Heart left ventricle (tissue), 16 donors: ENCODE measurements around the gene CNPY1. TPM values are rescaled to one million over a fixed set of nuclear protein-coding genes. Genes with fewer than 3 reads are reported as not detected.
"Not testable (repeated sequence)": the region's sequence is repeated elsewhere in the genome, so short reads cannot be mapped to it uniquely, and the experiment has no call there.

Experiments used
- ATAC-seq, 4 donors: fragments of 200-7000 bp; cut with Tn5 transposase; one replicate each; pipeline ENCODE4 v1.9.1; 2020 to 2022; ENCODE audit warnings: moderate library complexity in 4 of 4, mild to moderate bottlenecking in 3 of 4, moderate number of reproducible peaks in 1 of 4
- DNase-seq, 5 donors: peaks; one replicate each; pipeline ENCODE4 v3.0.0-alpha.2; 2020
- H3K27ac ChIP-seq, 12 donors: fragments of 200-600 bp; sonication (generic) in 4 of 12; one replicate each; pipeline versions ENCODE4 v1.5.0 to v1.8.0; 2016 to 2022; ENCODE audit warnings: mild to moderate bottlenecking in 2 of 12
- H3K27me3 ChIP-seq, 9 donors: fragments of 200-600 bp; sonication (generic) in 2 of 9; one replicate each; pipeline versions ENCODE4 v1.5.1 to v1.8.0; 2016 to 2022; ENCODE audit warnings: mild to moderate bottlenecking in 3 of 9
- H3K36me3 ChIP-seq, 9 donors: fragments of 200-600 bp; sonication (generic) in 2 of 9; one replicate each; pipeline versions ENCODE4 v1.5.0 to v1.8.0; 2018 to 2022; ENCODE audit warnings: mild to moderate bottlenecking in 2 of 9
- H3K4me1 ChIP-seq, 12 donors: fragments of 200-600 bp; sonication (generic) in 4 of 12; one replicate each; pipeline versions ENCODE4 v1.5.0 to v1.8.0; 2016 to 2022; ENCODE audit warnings: mild to moderate bottlenecking in 3 of 12
- H3K4me3 ChIP-seq, 12 donors: fragments of 200-600 bp; sonication (generic) in 4 of 12; one replicate each; pipeline versions ENCODE4 v1.5.0 to v1.8.0; 2017 to 2022; ENCODE audit warnings: mild to moderate bottlenecking in 9 of 12, moderate library complexity in 4 of 12
- H3K9me3 ChIP-seq, 12 donors: fragments of 200-600 bp; sonication (generic) in 4 of 12; one replicate each; pipeline versions ENCODE4 v1.5.0 to v1.8.0; 2016 to 2022; ENCODE audit warnings: mild to moderate bottlenecking in 1 of 12
- POLR2A ChIP-seq, 2 donors: fragments of 450-650 bp; IDR thresholded peaks; one replicate each; pipeline ENCODE4 v1.6.1; 2017; ENCODE audit warnings: antibody characterized with exemption in 2 of 2, mild to moderate bottlenecking in 2 of 2, moderate library complexity in 2 of 2
- WGBS, 4 donors: extraction: QIAGEN DNeasy Blood & Tissue Kit in 2 of 4; methylation state at CpG; one replicate each; pipeline versions ENCODE4 v1.1.5 to v1.1.7; 2013 to 2018; 5-methylcytosine and 5-hydroxymethylcytosine counted together
- intact Hi-C, 10 donors: fragments of 100-400 bp; cut with DNase I; formaldehyde crosslinking; loops; one replicate each; pipeline versions ENCODE4 v1.11.1 to v1.14.2; 2022
- long read RNA-seq, 3 donors: library from polyadenylated mRNA; unstranded; transcript quantifications; one replicate each; pipeline ENCODE4 v2.0.0, GENCODE V29; 2020 to 2021
- polyA plus RNA-seq, 2 donors: library from polyadenylated mRNA; stranded (reverse); fragments of 200-250 nt; gene quantifications; one replicate each; pipeline ENCODE4 v1.2.3, GENCODE V29; 2013
- total RNA-seq, 9 donors: library from RNA; depleted of rRNA in 2 of 9; stranded (reverse); fragments of >200 nt in 2 of 9; fragmentation: NEBNext Ultra II Directional in 3 of 9; extraction: Animal tissue kit (Norgen Biotek cat#: 25700) in 3 of 9; gene quantifications; one replicate each; pipeline versions ENCODE4 v1.1.0 to v1.2.4, GENCODE V29; 2016 to 2023
- TF ChIP-seq, protein P1 (sequence below), 12 donors: fragments of 200-600 bp; sonication (generic) in 4 of 12; IDR thresholded peaks; one replicate each; pipeline versions ENCODE4 v1.5.0 to v1.8.0; 2018 to 2022; ENCODE audit warnings: antibody characterized with exemption in 12 of 12, mild to moderate bottlenecking in 5 of 12
- donor health status: ischemic (EF 13 %, LVEDD 7.1; RV severe dilation, severe dysfunction).
- donor health status: healthy with polysubstance abuse.
- donor health status: DM: no; HTN: yes; CAD: no.
- donor health status: DM: no; HTN: no; CAD: no.
- donor health status: ischemic (EF 25% LVEDD 6.9; RV normal size, moderate dysfunction).
- donor health status: ischemic (EF 25% LVEDD 5.7; RV mildly dilated, moderate dysfunction).
- donor health status: healthy.
- donor health status: DM: yes; HTN: yes; CAD: no.
- donor health status: ischemic (EF 35%, LVEDD 5.7; RV mildly dilated, moderate dysfunction).
- donor health status: nonischemic (EF 11% LVEDD 7.7; RV severe dilation, severe dysfunction).
- donor health status: DM: yes; HTN: yes; CAD: no.
- donor health status: PGD.
- donor health status: ischemic (EF 29% LVEDD 5.4; RV normal size, mild dysfunction).
- donor health status: nonischemic (EF 23%, LVEDD 6.1; RV moderate dilation, normal function).

The CNPY1 gene
- total RNA-seq (not detected), polyA plus RNA-seq (not detected)
- long read RNA-seq, donor 1, result 0 reads
- long read RNA-seq, donor 2, result 0 reads
- long read RNA-seq, donor 3, result 0 reads

- ATAC-seq, H3K9me3 ChIP-seq, H3K4me1 ChIP-seq, H3K36me3 ChIP-seq, H3K4me3 ChIP-seq, H3K27ac ChIP-seq, DNase-seq, intact Hi-C loops: not testable (repeated sequence)
- 85 to 95% (median 91%) methylated on average over 1 of the region's 1 CpG for WGBS, 4 donors
- H3K27me3 ChIP-seq, result peaks cover 0 to 33% (median 0%) of the 10 kb centered on the region in 9 donors
Measured at GRCh38 chr7:155546449-155546848, at the start of gene CNPY1. TSS of gene CNPY1 (minus strand) at chr7:155546559. CDS start at chr7:155545929, 630 bp downstream.

DNA sequence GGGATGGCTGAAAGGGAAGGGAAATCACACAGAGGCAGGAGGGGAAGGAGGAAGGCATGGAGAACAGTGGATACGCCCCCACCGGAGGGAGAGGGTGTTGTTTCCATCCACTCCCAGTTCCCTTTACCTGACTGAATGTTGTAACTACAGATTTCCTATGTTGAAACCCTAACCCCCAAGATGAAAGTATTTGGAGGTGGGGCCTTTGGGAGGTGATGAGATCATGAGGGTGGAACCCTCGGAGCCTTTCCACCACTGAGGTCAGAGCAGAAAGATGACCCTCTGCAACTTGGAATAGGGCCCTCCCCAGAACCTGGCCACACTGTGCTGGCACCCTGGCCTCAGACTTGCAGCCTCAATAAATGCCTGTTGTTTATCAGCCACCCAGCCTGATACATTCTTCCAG lies 48.6 kb upstream of the CNPY1 start:
- H3K27ac ChIP-seq, result no peak overlapping the region
- ATAC-seq (peak in 1 of 4 donors; percentile 11), DNase-seq (no peak)
- no peak overlapping the region for H3K4me3 ChIP-seq
- no peaks in the 10 kb centered on the region for H3K9me3 ChIP-seq
- H3K4me1 ChIP-seq, result peaks cover 0 to 11% (median 0%) of the 10 kb centered on the region in 12 donors
- TF ChIP-seq, protein P1, sequence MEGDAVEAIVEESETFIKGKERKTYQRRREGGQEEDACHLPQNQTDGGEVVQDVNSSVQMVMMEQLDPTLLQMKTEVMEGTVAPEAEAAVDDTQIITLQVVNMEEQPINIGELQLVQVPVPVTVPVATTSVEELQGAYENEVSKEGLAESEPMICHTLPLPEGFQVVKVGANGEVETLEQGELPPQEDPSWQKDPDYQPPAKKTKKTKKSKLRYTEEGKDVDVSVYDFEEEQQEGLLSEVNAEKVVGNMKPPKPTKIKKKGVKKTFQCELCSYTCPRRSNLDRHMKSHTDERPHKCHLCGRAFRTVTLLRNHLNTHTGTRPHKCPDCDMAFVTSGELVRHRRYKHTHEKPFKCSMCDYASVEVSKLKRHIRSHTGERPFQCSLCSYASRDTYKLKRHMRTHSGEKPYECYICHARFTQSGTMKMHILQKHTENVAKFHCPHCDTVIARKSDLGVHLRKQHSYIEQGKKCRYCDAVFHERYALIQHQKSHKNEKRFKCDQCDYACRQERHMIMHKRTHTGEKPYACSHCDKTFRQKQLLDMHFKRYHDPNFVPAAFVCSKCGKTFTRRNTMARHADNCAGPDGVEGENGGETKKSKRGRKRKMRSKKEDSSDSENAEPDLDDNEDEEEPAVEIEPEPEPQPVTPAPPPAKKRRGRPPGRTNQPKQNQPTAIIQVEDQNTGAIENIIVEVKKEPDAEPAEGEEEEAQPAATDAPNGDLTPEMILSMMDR (IDR thresholded peaks at IDR 0.05), result no peak
- TF ChIP-seq POLR2A (IDR thresholded peaks at IDR 0.05), result no peak
- WGBS, 4 donors, result 41 to 51% (median 46%) methylated on average over 3 of the region's 3 CpGs
- intact Hi-C loops, result loop anchor here in 3 of 10 donors (5.0 kb wide), 2 partner anchors 142 to 172 kb away; no protein-coding TSS in a partner anchor
- H3K36me3 ChIP-seq, result no peaks in the 10 kb centered on the region
- H3K27me3 ChIP-seq, result peaks cover 0 to 22% (median 2%) of the 10 kb centered on the region in 9 donors

DNA sequence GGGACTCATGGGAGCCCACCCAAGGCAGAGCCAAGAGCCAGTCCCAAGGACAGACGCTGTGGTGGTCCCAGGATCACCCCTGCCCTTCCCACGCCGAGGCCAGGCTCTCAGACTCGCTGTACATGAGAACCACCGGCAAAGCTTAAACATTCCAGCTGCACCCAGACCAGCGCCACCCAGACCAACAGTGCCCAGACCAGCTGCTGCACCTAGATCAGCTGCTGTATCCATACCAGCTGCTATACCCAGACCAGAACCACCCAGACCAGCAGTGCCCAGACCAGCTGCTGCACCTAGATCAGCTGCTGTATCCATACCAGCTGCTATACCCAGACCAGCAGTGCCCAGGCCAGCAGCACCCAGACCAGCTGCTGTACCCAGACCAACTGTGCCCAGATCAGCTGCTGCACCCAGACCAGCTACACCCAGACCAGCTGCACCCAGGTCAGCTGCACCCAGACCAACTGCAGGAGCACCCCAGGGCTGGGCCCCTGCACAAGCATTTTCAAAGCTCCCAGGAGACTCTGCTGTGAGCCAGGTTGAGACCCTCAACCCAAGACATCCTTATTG lies 47.9 kb upstream of the CNPY1 start:
- H3K4me1 ChIP-seq, result peaks cover 0 to 11% (median 0%) of the 10 kb centered on the region in 12 donors
- no peaks in the 10 kb centered on the region for H3K9me3 ChIP-seq
- no peak for DNase-seq
- H3K27ac ChIP-seq, result no peak overlapping the region
- intact Hi-C loops, result no loop called here
- TF ChIP-seq, protein P1 (IDR thresholded peaks at IDR 0.05), result no peak
- no peak for TF ChIP-seq POLR2A (IDR thresholded peaks at IDR 0.05)
- no peak for ATAC-seq
- 78 to 87% (median 83%) methylated on average over 6 of the region's 6 CpGs for WGBS, 4 donors
- no peaks in the 10 kb centered on the region for H3K36me3 ChIP-seq
- no peak overlapping the region for H3K4me3 ChIP-seq
- peaks cover 0 to 22% (median 2%) of the 10 kb centered on the region in 9 donors for H3K27me3 ChIP-seq

DNA sequence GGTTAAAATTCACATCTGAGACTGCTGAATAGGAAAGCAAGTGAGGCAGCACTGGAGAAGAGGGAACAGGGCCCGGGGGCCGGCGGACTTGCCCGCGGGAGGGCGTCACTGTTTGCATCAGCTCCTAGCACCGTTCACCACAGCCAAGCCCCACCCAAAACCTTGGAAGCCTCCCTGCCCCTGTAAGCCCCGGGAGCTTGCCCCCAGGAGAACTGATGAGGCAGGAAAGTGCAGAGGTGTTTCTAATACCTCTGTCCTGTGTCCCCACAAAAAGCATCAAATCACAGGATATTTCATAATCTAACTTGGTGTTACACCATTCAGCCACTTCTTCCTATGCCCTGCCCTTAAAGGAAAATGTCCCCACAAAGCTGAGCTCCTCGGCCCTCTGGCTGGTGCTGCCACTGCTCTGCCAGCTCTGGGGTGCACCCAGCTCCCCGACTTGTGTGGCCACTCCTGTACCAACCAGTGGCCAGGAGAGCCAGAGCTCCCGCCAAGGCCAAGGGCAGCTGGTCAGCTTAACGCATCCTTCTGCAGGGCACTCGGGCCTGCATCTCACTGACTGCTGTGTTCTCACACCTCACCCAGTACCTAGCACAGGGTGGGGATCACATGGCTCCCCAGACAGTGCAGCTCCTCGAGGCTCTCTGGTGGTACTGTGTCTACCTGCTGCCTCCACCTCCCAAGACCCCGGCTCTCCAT lies 47.3 kb upstream of the CNPY1 start:
- no peak for TF ChIP-seq POLR2A (IDR thresholded peaks at IDR 0.05)
- TF ChIP-seq, protein P1 (IDR thresholded peaks at IDR 0.05), result no peak
- Histone ChIP-seq H3K9me3 (no peaks in the 10 kb centered on the region), H3K27ac (no peak overlapping the region), H3K4me1 (peaks cover 0 to 11% (median 0%) of the 10 kb centered on the region in 12 donors), H3K27me3 (peaks cover 0 to 20% (median 0%) of the 10 kb centered on the region in 9 donors), H3K36me3 (no peaks in the 10 kb centered on the region), H3K4me3 (no peak overlapping the region)
- 72 to 81% (median 75%) methylated on average over 13 to 15 of the region's 15 CpGs for WGBS, 4 donors
- intact Hi-C loops, result no loop called here
- ATAC-seq (peak in 2 of 4 donors; percentile 11 to 15), DNase-seq (no peak)
